Measurements from ENCODE around the gene SLC7A7.

The SLC7A7 gene

DNA sequence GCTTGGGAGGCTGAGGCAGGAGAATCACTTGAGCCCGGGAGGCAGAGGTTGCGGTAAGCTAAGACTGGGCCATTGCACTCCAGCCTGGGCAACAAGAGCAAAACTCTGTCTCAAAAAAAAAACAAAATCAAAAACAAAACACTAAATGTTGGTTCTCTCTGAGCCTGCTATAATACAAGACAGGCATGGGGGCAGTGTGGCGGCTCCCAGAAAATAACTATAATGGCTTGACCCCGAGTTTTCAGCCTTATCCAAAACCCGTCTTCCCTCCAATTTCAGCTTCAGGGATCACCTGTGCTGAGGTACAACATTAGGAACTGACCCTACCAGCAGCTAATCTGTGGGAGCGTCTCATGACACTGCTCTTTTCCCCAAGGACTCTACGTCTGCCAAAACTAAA is 862 bp downstream of the SLC7A7 start:
- no peak for TF ChIP-seq EZH2phosphoT487 (IDR thresholded peaks at IDR 0.05; ENCODE audit: low read length)
- TF ChIP-seq EZH2 (optimal IDR thresholded peaks at IDR 0.05; ENCODE audit: low read depth, low read length) = no peak
- TF ChIP-seq, protein P1, sequence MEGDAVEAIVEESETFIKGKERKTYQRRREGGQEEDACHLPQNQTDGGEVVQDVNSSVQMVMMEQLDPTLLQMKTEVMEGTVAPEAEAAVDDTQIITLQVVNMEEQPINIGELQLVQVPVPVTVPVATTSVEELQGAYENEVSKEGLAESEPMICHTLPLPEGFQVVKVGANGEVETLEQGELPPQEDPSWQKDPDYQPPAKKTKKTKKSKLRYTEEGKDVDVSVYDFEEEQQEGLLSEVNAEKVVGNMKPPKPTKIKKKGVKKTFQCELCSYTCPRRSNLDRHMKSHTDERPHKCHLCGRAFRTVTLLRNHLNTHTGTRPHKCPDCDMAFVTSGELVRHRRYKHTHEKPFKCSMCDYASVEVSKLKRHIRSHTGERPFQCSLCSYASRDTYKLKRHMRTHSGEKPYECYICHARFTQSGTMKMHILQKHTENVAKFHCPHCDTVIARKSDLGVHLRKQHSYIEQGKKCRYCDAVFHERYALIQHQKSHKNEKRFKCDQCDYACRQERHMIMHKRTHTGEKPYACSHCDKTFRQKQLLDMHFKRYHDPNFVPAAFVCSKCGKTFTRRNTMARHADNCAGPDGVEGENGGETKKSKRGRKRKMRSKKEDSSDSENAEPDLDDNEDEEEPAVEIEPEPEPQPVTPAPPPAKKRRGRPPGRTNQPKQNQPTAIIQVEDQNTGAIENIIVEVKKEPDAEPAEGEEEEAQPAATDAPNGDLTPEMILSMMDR (IDR thresholded peaks at IDR 0.05; ENCODE audit: low read length) = no peak
- Histone ChIP-seq H3K36me3 (replicated peaks; ENCODE audit: insufficient read depth, low read length) (no peaks in the 10 kb centered on the region), H3K79me2 (ENCODE audit: low read length) (no peaks in the 10 kb centered on the region), H4K20me1 (ENCODE audit: insufficient read depth, low read length) (no peaks in the 10 kb centered on the region), H2AFZ (ENCODE audit: low read length) (no peak overlapping the region), H3K9me2 (replicated peaks; ENCODE audit: insufficient read depth, low read length) (no peaks in the 10 kb centered on the region), H3K4me3 (ENCODE audit: low read length) (no peak overlapping the region), H3K27me3 (replicated peaks; ENCODE audit: insufficient read depth, low read length) (no peaks in the 10 kb centered on the region), H3K27ac (ENCODE audit: low read length) (no peak overlapping the region), H3K4me2 (ENCODE audit: low read depth, low read length) (no peak overlapping the region), H3F3A (ENCODE audit: insufficient read depth, low read length) (peaks cover 8% of the 10 kb centered on the region), H3K4me1 (ENCODE audit: low read length) (peaks cover 21% of the 10 kb centered on the region), H3K9me3 (replicated peaks; ENCODE audit: insufficient read depth, low read length) (no peaks in the 10 kb centered on the region), H3K9ac (ENCODE audit: low read length) (no peak overlapping the region)
- no peak for DNase-seq

DNA sequence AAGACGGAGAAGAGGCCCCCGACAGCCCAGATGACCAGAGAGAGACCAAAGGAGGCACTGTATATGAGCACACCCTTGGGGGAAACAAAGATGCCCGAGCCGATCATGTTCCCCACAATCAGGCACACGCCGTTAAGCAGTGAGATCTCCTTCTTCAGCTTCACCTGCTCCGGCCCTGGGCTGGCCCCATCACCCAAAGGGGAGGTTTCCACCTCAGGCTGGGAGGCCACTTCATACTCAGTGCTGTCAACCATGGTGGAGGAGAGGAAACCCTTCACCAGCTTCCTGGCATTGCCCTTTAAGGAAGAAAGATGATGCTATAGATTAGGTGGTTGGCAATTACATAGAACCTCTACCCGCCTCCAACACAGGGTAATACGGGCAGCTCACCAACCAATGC is 2.1 kb downstream of the SLC7A7 start:
- no peak overlapping the region for H3K27ac ChIP-seq (ENCODE audit: low read length)
- no peak overlapping the region for H3K4me3 ChIP-seq (ENCODE audit: low read length)
- H3K79me2 ChIP-seq (ENCODE audit: low read length) = no peaks in the 10 kb centered on the region

DNA sequence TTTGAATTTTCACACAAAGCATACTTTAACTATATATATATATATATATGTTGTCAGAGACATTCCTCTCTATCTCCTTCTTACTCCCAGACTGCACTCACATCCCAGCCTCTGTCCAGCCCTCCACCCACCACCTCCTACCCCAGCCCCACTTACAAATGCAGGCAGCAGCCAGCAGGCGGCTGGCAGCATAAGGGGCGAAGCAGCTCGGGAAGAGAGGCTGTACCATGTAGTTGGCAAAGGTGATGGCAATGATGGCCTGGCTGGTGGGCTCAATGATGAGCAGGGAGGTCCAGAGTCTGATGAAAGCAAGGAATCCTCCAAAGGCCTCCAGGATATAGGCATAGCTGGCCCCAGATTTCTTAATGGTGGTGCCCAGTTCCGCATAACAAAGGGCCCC is 2.5 kb downstream of the SLC7A7 start:
- Histone ChIP-seq H4K20me1 (ENCODE audit: insufficient read depth, low read length) (no peaks in the 10 kb centered on the region), H3K4me1 (ENCODE audit: low read length) (peaks cover 18% of the 10 kb centered on the region), H3K79me2 (ENCODE audit: low read length) (no peaks in the 10 kb centered on the region), H3F3A (ENCODE audit: insufficient read depth, low read length) (peaks cover 4% of the 10 kb centered on the region), H3K36me3 (replicated peaks; ENCODE audit: insufficient read depth, low read length) (no peaks in the 10 kb centered on the region), H3K4me3 (ENCODE audit: low read length) (no peak overlapping the region), H3K9me2 (replicated peaks; ENCODE audit: insufficient read depth, low read length) (no peaks in the 10 kb centered on the region), H3K9ac (ENCODE audit: low read length) (no peak overlapping the region), H3K4me2 (ENCODE audit: low read depth, low read length) (no peak overlapping the region), H3K9me3 (replicated peaks; ENCODE audit: insufficient read depth, low read length) (no peaks in the 10 kb centered on the region), H3K27me3 (replicated peaks; ENCODE audit: insufficient read depth, low read length) (no peaks in the 10 kb centered on the region), H3K27ac (ENCODE audit: low read length) (no peak overlapping the region), H2AFZ (ENCODE audit: low read length) (no peak overlapping the region)
- TF ChIP-seq EZH2 (optimal IDR thresholded peaks at IDR 0.05; ENCODE audit: low read depth, low read length) = no peak
- TF ChIP-seq EZH2phosphoT487 (IDR thresholded peaks at IDR 0.05; ENCODE audit: low read length) = no peak
- TF ChIP-seq, protein P1 (IDR thresholded peaks at IDR 0.05; ENCODE audit: low read length) = no peak
- no peak for DNase-seq

More for the DNA sequence above, 2.1 kb downstream of the SLC7A7 start:
- no peak for DNase-seq
- H2AFZ ChIP-seq (ENCODE audit: low read length) = no peak overlapping the region
- H3K36me3 ChIP-seq (replicated peaks; ENCODE audit: insufficient read depth, low read length) = no peaks in the 10 kb centered on the region
- no peak overlapping the region for H3K4me2 ChIP-seq (ENCODE audit: low read depth, low read length)
- no peak for TF ChIP-seq EZH2phosphoT487 (IDR thresholded peaks at IDR 0.05; ENCODE audit: low read length)
- TF ChIP-seq, protein P1 (IDR thresholded peaks at IDR 0.05; ENCODE audit: low read length) = no peak
- TF ChIP-seq EZH2 (optimal IDR thresholded peaks at IDR 0.05; ENCODE audit: low read depth, low read length) = no peak
- no peaks in the 10 kb centered on the region for H3K9me2 ChIP-seq (replicated peaks; ENCODE audit: insufficient read depth, low read length)
- H4K20me1 ChIP-seq (ENCODE audit: insufficient read depth, low read length) = no peaks in the 10 kb centered on the region
- H3K9me3 ChIP-seq (replicated peaks; ENCODE audit: insufficient read depth, low read length) = no peaks in the 10 kb centered on the region
- H3K9ac ChIP-seq (ENCODE audit: low read length) = no peak overlapping the region
- H3K4me1 ChIP-seq (ENCODE audit: low read length) = peaks cover 18% of the 10 kb centered on the region
- H3F3A ChIP-seq (ENCODE audit: insufficient read depth, low read length) = peaks cover 4% of the 10 kb centered on the region
- H3K27me3 ChIP-seq (replicated peaks; ENCODE audit: insufficient read depth, low read length) = no peaks in the 10 kb centered on the region
